Measurements from ENCODE around the gene KCTD1. TPM values are rescaled to one million over a fixed set of nuclear protein-coding genes. Genes with fewer than 3 reads are reported as not detected.

The KCTD1 gene
- total RNA-seq, 1 donor from 2014 or later, result 27.8 TPM

- H3K27ac Mint-ChIP-seq (ENCODE audit: unreplicated experiment), result no peak overlapping the region
- no peaks in the 10 kb centered on the region for H3K27me3 Mint-ChIP-seq (ENCODE audit: low read depth)
- no peak for TF ChIP-seq CTCF (conservative IDR thresholded peaks at IDR 0.05)
- peaks cover 8% of the 10 kb centered on the region for H3K4me1 Mint-ChIP-seq
- H3K4me3 Mint-ChIP-seq, result no peak overlapping the region
- H3K9me3 Mint-ChIP-seq, result no peaks in the 10 kb centered on the region
- peaks cover 7% of the 10 kb centered on the region for H3K36me3 Mint-ChIP-seq (ENCODE audit: low read depth)
- DNase-seq (ENCODE audit: low read depth, low spot score), result no peak
Measured at GRCh38 chr18:26465431-26465830, 82.9 kb downstream of the KCTD1 start.

- peaks cover 12% of the 10 kb centered on the region for H3K36me3 Mint-ChIP-seq (ENCODE audit: low read depth)
- peaks cover 8% of the 10 kb centered on the region for H3K4me1 Mint-ChIP-seq
- no peaks in the 10 kb centered on the region for H3K9me3 Mint-ChIP-seq
- H3K27ac Mint-ChIP-seq (ENCODE audit: unreplicated experiment), result no peak overlapping the region
- H3K27me3 Mint-ChIP-seq (ENCODE audit: low read depth), result no peaks in the 10 kb centered on the region
- H3K4me3 Mint-ChIP-seq, result no peak overlapping the region
- DNase-seq (ENCODE audit: low read depth, low spot score), result no peak
- TF ChIP-seq CTCF (conservative IDR thresholded peaks at IDR 0.05), result no peak
Measured at GRCh38 chr18:26464128-26465011, 84.0 kb downstream of the KCTD1 start.

- H3K4me3 Mint-ChIP-seq, result no peak overlapping the region
- no peak for DNase-seq (ENCODE audit: low read depth, low spot score)
- H3K27ac Mint-ChIP-seq (ENCODE audit: unreplicated experiment), result peak overlapping the region; percentile 2
- H3K36me3 Mint-ChIP-seq (ENCODE audit: low read depth), result peaks cover 20% of the 10 kb centered on the region
- no peaks in the 10 kb centered on the region for H3K9me3 Mint-ChIP-seq
- no peaks in the 10 kb centered on the region for H3K27me3 Mint-ChIP-seq (ENCODE audit: low read depth)
- no peak for TF ChIP-seq CTCF (conservative IDR thresholded peaks at IDR 0.05)
- H3K4me1 Mint-ChIP-seq, result peaks cover 10% of the 10 kb centered on the region
Measured at GRCh38 chr18:26462355-26462754, 86.0 kb downstream of the KCTD1 start.

- H3K9me3 Mint-ChIP-seq, result no peaks in the 10 kb centered on the region
Measured at GRCh38 chr18:26461405-26461804, 86.9 kb downstream of the KCTD1 start.

GRCh38 chr18:26460449-26461091 is 87.8 kb downstream of the KCTD1 start:
- Mint-ChIP-seq H3K27ac (ENCODE audit: unreplicated experiment) (no peak overlapping the region), H3K4me3 (no peak overlapping the region), H3K9me3 (no peaks in the 10 kb centered on the region), H3K36me3 (ENCODE audit: low read depth) (peaks cover 23% of the 10 kb centered on the region), H3K27me3 (ENCODE audit: low read depth) (no peaks in the 10 kb centered on the region), H3K4me1 (peaks cover 13% of the 10 kb centered on the region)
- TF ChIP-seq CTCF (conservative IDR thresholded peaks at IDR 0.05), result no peak
- DNase-seq (ENCODE audit: low read depth, low spot score), result no peak

More at GRCh38 chr18:26461405-26461804, 86.9 kb downstream of the KCTD1 start:
- H3K4me3 Mint-ChIP-seq, result no peak overlapping the region
- no peak for TF ChIP-seq CTCF (conservative IDR thresholded peaks at IDR 0.05)
- no peak overlapping the region for H3K27ac Mint-ChIP-seq (ENCODE audit: unreplicated experiment)
- peaks cover 13% of the 10 kb centered on the region for H3K4me1 Mint-ChIP-seq
- no peak for DNase-seq (ENCODE audit: low read depth, low spot score)
- no peaks in the 10 kb centered on the region for H3K27me3 Mint-ChIP-seq (ENCODE audit: low read depth)
- H3K36me3 Mint-ChIP-seq (ENCODE audit: low read depth), result peaks cover 23% of the 10 kb centered on the region

All from neural crest cell (in vitro differentiated cells).